Fibroblast of lung (primary cell): Measurements from ENCODE around the gene UXS1. TPM values are rescaled to one million over a fixed set of nuclear protein-coding genes. Genes with fewer than 3 reads are reported as not detected.

Experiments
- DNase-seq, 2 donors: peaks; one replicate each; pipeline versions ENCODE4 v3.0.0 to v3.0.0-alpha.2; 2010; ENCODE audit warnings: low read depth in 2 of 2
- H2AFZ ChIP-seq: 2 replicates; pipeline ENCODE4 v1.5.1; 2012; ENCODE audit warnings: low read length, control low read depth, inconsistent platforms
- H3K27ac ChIP-seq: 2 replicates; pipeline ENCODE4 v1.5.1; 2011; ENCODE audit warnings: low read length, control low read depth; ENCODE audit not compliant: insufficient read depth
- H3K27me3 ChIP-seq: 2 replicates; pipeline ENCODE4 v1.5.1; 2011; ENCODE audit warnings: mild to moderate bottlenecking, low read length; ENCODE audit not compliant: control insufficient read depth, insufficient read depth
- H3K36me3 ChIP-seq: 2 replicates; pipeline ENCODE4 v1.5.1; 2011; ENCODE audit warnings: low read length; ENCODE audit not compliant: control insufficient read depth, insufficient read depth
- H3K4me1 ChIP-seq: 2 replicates; pipeline ENCODE4 v1.5.1; 2011; ENCODE audit warnings: low read length; ENCODE audit not compliant: control insufficient read depth, insufficient read depth; ENCODE audit errors: extremely low read depth
- H3K4me2 ChIP-seq: 2 replicates; pipeline ENCODE4 v1.5.1; 2011; ENCODE audit warnings: low read length, control low read depth; ENCODE audit not compliant: insufficient read depth; ENCODE audit errors: extremely low read depth
- H3K4me3 ChIP-seq, 4 experiments: fragments of 200-600 bp in 1 of 4; sonication (generic) in 1 of 4; replicated peaks in 1 of 4; 2 replicates each; pipeline ENCODE4 v1.5.1; 2011 to 2016; ENCODE audit warnings: low read length in 4 of 4, low read depth in 3 of 4, mild to moderate bottlenecking in 3 of 4, control low read depth in 2 of 4, inconsistent platforms in 1 of 4, mixed read lengths in 1 of 4; ENCODE audit not compliant: insufficient read depth in 1 of 4; ENCODE audit errors: control extremely low read depth in 1 of 4
- H3K79me2 ChIP-seq: 2 replicates; pipeline ENCODE4 v1.5.1; 2012; ENCODE audit warnings: mild to moderate bottlenecking, low read length, inconsistent platforms; ENCODE audit not compliant: control insufficient read depth, insufficient read depth
- H3K9ac ChIP-seq: 2 replicates; pipeline ENCODE4 v1.5.1; 2011; ENCODE audit warnings: mild to moderate bottlenecking, low read length, control low read depth; ENCODE audit not compliant: insufficient read depth
- H3K9me3 ChIP-seq: 2 replicates; pipeline ENCODE4 v1.5.1; 2012; ENCODE audit warnings: low read depth, low read length; ENCODE audit not compliant: control insufficient read depth, insufficient read depth
- H4K20me1 ChIP-seq: 2 replicates; pipeline ENCODE4 v1.5.1; 2011; ENCODE audit warnings: low read length; ENCODE audit not compliant: control insufficient read depth, insufficient read depth; ENCODE audit errors: extremely low read depth
- EZH2 ChIP-seq: IDR thresholded peaks from 2 replicates; pipeline ENCODE4 v1.5.1; 2012; ENCODE audit warnings: low read length, control low read depth, mild to moderate bottlenecking; ENCODE audit errors: missing control alignments
- polyA plus RNA-seq, 2 donors: library from polyadenylated mRNA; depleted of rRNA in 1 of 2; stranded (reverse) in 1 of 2; unstranded in 1 of 2; fragments of >200 nt; gene quantifications; 2 replicates each; pipeline ENCODE4 v1.2.1, GENCODE V29; 2011 to 2012; ENCODE audit warnings: missing spikeins in 1 of 2
- total RNA-seq: library from RNA; depleted of rRNA; stranded (reverse); fragments of >200 nt; gene quantifications from 2 replicates; pipeline ENCODE4 v1.2.1, GENCODE V29; 2014
- TF ChIP-seq, protein P1 (sequence below), 2 donors: IDR thresholded peaks in 1 of 2; conservative IDR thresholded peaks in 1 of 2; 1 replicate in 1 of 2; 2 replicates in 1 of 2; pipeline ENCODE4 v1.5.1; 2011 to 2012; ENCODE audit warnings: low read length in 2 of 2, control low read depth in 1 of 2, inconsistent platforms in 1 of 2, low read depth in 1 of 2, mild to moderate bottlenecking in 1 of 2

The UXS1 gene
- total and polyA plus RNA-seq, 2 donors (not counting 1 experiment from before 2014, with no cell fraction given), result 23.1 to 59.8 TPM

DNA sequence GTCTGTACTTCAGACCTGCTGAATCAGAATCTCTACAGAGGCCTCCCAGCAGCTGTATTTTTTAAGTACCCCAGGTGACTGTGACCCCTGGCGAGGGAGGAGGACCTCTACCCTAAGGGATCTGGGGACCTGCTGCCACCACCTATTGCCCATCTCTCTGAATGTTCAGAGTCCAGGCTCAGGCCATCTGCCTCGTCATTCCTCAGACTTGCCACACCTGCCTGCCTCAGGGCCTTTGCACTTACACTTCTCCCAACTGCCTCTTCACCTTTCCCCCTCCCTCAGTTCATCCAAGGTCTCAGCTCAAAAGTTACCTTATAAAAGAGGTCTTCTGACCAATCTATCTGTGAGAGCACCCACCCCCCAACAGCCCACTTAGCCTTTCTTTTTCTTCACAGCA, 21.5 kb downstream of the UXS1 start:
- Histone ChIP-seq H3K4me1 (no peaks in the 10 kb centered on the region), H3K27me3 (no peaks in the 10 kb centered on the region), H3K4me2 (no peak overlapping the region), H3K9me3 (no peaks in the 10 kb centered on the region), H3K79me2 (no peaks in the 10 kb centered on the region), H4K20me1 (no peaks in the 10 kb centered on the region), H3K9ac (no peak overlapping the region), H3K4me3 (no peak overlapping the region), H3K36me3 (no peaks in the 10 kb centered on the region), H2AFZ (no peak overlapping the region), H3K27ac (no peak overlapping the region)
- TF ChIP-seq, protein P1, sequence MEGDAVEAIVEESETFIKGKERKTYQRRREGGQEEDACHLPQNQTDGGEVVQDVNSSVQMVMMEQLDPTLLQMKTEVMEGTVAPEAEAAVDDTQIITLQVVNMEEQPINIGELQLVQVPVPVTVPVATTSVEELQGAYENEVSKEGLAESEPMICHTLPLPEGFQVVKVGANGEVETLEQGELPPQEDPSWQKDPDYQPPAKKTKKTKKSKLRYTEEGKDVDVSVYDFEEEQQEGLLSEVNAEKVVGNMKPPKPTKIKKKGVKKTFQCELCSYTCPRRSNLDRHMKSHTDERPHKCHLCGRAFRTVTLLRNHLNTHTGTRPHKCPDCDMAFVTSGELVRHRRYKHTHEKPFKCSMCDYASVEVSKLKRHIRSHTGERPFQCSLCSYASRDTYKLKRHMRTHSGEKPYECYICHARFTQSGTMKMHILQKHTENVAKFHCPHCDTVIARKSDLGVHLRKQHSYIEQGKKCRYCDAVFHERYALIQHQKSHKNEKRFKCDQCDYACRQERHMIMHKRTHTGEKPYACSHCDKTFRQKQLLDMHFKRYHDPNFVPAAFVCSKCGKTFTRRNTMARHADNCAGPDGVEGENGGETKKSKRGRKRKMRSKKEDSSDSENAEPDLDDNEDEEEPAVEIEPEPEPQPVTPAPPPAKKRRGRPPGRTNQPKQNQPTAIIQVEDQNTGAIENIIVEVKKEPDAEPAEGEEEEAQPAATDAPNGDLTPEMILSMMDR (conservative IDR thresholded peaks at IDR 0.05 in 1 of 2, IDR thresholded peaks at IDR 0.05 in 1 of 2; ENCODE audit: low read depth in 1 of 2, low read length in 2 of 2), result no peak
- no peak for TF ChIP-seq EZH2
- no peak for DNase-seq

DNA sequence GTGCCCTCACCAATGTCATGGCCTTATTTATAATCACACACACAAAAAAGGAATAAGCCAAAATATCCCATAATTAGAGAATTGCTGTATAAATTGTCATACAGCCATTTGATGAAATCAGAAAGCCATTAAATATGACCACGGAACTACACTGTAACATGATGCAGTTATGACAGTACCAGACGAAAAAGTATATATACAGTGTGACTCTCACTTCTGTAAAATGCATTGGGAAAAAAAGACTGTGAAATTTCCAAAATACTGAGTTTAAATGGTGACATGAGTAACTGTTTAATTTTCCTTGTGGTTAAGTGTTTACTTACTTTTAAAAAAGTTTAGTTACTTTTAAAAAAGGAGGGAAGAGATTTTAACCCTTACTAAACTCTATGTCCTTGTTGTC, 25.4 kb downstream of the UXS1 start:
- no peaks in the 10 kb centered on the region for H3K36me3 ChIP-seq
- no peaks in the 10 kb centered on the region for H3K4me1 ChIP-seq
- no peak for TF ChIP-seq EZH2
- TF ChIP-seq, protein P1 (conservative IDR thresholded peaks at IDR 0.05 in 1 of 2, IDR thresholded peaks at IDR 0.05 in 1 of 2; ENCODE audit: low read depth in 1 of 2, low read length in 2 of 2), result no peak
- no peak overlapping the region for H3K4me3 ChIP-seq
- DNase-seq, result no peak
- no peak overlapping the region for H2AFZ ChIP-seq
- H3K4me2 ChIP-seq, result no peak overlapping the region
- H3K79me2 ChIP-seq, result no peaks in the 10 kb centered on the region
- H4K20me1 ChIP-seq, result no peaks in the 10 kb centered on the region
- no peaks in the 10 kb centered on the region for H3K27me3 ChIP-seq
- H3K27ac ChIP-seq, result no peak overlapping the region
- no peak overlapping the region for H3K9ac ChIP-seq
- H3K9me3 ChIP-seq, result no peaks in the 10 kb centered on the region

GRCh38 chr2:106167067-106167466, 27.0 kb downstream of the UXS1 start:
- no peak for DNase-seq
- H3K27me3 ChIP-seq, result no peaks in the 10 kb centered on the region
- no peak overlapping the region for H2AFZ ChIP-seq
- H3K27ac ChIP-seq, result no peak overlapping the region
- no peaks in the 10 kb centered on the region for H3K4me1 ChIP-seq
- no peaks in the 10 kb centered on the region for H3K9me3 ChIP-seq
- H3K4me3 ChIP-seq, result no peak overlapping the region
- H4K20me1 ChIP-seq, result no peaks in the 10 kb centered on the region
- H3K9ac ChIP-seq, result no peak overlapping the region
- no peaks in the 10 kb centered on the region for H3K79me2 ChIP-seq
- no peak for TF ChIP-seq EZH2
- TF ChIP-seq, protein P1 (conservative IDR thresholded peaks at IDR 0.05 in 1 of 2, IDR thresholded peaks at IDR 0.05 in 1 of 2; ENCODE audit: low read depth in 1 of 2, low read length in 2 of 2), result no peak
- H3K4me2 ChIP-seq, result no peak overlapping the region
- no peaks in the 10 kb centered on the region for H3K36me3 ChIP-seq
